Endometrial microvascular endothelial cells (primary cell): ENCODE results near the gene GNB5. TPM values are rescaled to one million over a fixed set of nuclear protein-coding genes. Genes with fewer than 3 reads are reported as not detected.

Experiments used
- in situ Hi-C: cut with HindIII; loops from 2 replicates; pipeline ENCODE4 v1.10.0; 2017; ENCODE audit warnings: low sequenced_read_pairs, low pct_unique_long_range_greater_than_20kb; ENCODE audit errors: inconsistent ontology term
- total RNA-seq: library from RNA; depleted of rRNA; stranded (reverse); fragments of >200 nt; gene quantifications from one replicate; pipeline ENCODE4 v1.2.3, GENCODE V29; 2015; ENCODE audit errors: inconsistent ontology term

The GNB5 gene
- total RNA-seq, 1 donor from 2014 or later = 54.4 TPM

DNA sequence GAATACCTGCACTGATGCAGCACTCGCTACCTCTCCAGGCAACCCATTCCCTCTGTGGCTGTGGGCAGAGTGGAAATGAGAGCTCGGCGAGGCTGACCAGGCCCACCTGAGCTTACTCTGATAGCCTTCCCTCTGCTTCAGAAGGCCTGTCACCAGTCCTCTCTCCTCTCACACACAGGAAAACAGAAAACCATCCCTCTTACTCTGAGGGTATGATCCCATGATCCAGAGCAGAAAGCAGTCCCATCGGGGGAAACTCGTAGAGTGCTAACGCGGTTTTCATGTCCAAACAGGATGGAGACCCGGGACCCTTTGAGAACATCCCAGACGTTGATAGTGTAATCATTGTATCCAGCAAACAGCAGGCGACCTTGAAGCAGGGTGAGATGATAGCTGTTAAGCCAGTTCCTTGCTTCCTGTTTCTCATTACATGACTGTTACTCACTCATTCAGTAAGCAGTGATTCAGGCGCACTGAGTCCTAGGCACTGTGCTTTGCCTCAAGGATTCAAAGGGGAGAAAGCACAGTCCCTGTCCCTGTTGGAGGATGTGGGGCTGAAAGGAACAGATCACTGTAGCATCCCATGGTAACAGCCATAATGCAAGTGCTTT is 66.8 kb downstream of the GNB5 start:
- in situ Hi-C loops = no loop called here

- in situ Hi-C loops = no loop called here
These were observed 69.3 kb downstream of the GNB5 start for GRCh38 chr15:52121896-52122295.

GRCh38 chr15:52121006-52121405 is 70.2 kb downstream of the GNB5 start:
- in situ Hi-C loops = no loop called here

- in situ Hi-C loops = no loop called here
These were observed 70.7 kb downstream of the GNB5 start for GRCh38 chr15:52120488-52120887.

- in situ Hi-C loops = no loop called here
These were observed 72.0 kb downstream of the GNB5 start for GRCh38 chr15:52118969-52119749.

GRCh38 chr15:52117549-52117948 is 73.6 kb downstream of the GNB5 start:
- in situ Hi-C loops = no loop called here

GRCh38 chr15:52115598-52116427 is 75.4 kb downstream of the GNB5 start:
- in situ Hi-C loops = no loop called here

DNA sequence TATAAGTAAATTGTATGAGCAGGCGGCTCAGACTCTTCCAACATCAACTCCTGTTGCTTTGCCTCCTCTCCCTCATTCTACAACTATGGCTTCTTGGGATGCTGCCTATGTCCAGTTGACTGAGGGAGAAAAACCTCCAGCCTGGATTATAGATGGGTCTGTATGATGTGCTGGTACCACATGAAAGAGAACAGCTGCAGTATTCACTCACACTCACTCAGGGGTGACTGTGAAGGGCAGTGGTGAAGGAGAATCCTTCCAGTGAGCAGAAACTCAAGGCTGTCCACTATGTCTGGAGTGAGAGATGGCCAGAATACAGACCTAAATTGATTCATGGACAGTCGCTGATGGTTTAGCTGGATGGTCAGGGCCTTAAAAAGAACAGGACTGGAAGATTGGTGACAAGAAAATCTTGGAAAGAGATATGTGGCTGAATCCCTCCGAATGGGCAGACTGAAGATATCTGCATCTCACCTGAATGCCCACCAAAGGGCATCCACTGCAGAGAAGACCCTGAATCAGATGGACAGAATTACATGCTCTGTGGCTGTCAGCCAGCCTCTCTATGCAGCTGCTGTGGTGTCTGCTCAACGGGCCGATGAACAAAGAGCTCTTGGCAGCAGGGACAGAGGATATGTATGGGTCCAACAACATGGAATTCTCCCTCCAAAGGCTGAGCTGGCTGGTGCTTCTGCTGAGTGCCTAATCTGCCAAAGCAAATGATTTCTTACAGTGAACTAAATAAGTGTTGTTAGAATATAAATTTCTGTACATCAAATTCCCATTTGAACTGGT is 76.7 kb downstream of the GNB5 start:
- in situ Hi-C loops = no loop called here

DNA sequence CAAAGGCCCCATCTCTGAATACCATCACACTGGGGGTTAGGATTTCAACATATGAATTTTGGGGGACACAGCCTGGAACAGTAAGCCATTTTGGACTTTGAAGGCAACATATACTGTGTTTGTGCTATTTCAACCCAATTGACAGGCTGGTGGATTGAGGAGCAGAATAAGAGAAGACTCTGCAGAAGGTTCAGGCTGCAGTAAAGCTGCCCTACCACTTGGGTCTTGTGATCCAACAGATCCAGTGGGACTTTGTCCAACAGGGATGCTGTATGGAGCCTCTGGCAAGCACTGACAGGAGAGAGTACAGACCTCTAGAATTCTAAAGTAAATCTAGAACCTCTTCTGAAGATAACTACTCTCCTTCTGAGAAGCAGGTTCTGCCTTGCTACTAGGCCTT is 77.5 kb downstream of the GNB5 start:
- in situ Hi-C loops = no loop called here

DNA sequence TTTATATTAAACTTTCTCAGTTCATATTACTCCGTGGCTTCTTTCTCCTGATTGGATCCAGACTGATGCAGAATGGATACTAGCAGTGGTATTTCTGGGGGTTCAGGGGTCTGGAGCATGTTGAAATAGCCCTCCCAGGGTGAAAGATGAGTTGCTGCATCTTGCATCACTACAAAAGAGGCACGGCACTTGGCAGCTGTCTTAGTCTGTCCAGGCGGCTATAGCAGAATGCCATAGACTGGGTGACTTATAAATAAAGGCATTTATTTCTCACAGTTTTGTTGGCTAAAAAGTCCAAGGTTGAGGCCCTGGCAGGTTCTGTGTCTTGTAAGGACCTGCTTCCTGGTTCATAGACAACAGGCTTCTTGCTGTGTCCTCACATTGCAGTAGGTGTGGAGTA is 78.0 kb downstream of the GNB5 start:
- in situ Hi-C loops = no loop called here

GRCh38 chr15:52112203-52112750 is 78.9 kb downstream of the GNB5 start:
- in situ Hi-C loops = no loop called here

GRCh38 chr15:52111517-52112202 is 79.5 kb downstream of the GNB5 start:
- in situ Hi-C loops = no loop called here

- in situ Hi-C loops = no loop called here
These were observed 81.4 kb downstream of the GNB5 start for GRCh38 chr15:52109559-52110451.

DNA sequence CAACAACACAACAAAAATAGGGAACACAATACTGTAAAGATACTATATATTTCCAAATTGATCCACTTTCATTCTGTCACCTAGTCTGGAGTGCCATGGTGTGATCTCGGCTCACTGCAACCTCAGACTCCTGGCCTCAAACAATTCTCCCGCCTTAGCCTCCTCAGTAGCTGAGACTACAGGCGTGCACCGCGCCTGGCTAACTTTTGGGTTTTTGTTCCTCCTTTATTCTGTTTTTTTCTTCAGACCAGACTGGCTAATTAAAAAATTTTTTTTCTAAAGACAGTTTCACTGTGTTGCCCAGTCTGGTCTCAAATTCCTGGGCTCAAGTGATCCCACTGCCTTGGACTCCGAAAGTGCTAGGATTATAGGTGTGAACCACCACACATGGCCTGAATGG is 84.0 kb downstream of the GNB5 start:
- in situ Hi-C loops = no loop called here

- in situ Hi-C loops = no loop called here
These were observed 84.6 kb downstream of the GNB5 start for GRCh38 chr15:52106641-52107040.

DNA sequence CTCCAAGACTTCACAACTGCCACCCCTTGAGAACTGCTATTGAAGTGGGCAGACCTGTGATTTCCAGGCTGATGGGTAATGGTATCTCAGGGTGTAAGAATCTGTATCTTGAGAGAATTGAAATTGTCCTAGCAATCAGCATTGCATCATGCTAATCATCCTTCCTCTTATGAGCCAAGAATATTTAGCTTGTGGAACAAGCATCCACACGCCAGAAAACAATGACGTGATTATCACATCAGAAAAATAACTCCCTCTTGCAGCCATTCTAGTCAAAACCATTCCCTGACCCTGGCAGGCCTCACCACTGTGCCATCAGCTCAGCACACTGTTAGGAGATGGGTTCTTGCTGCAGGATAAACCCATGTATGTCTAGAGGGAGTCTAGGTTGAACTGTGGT is 85.3 kb downstream of the GNB5 start:
- in situ Hi-C loops = no loop called here

DNA sequence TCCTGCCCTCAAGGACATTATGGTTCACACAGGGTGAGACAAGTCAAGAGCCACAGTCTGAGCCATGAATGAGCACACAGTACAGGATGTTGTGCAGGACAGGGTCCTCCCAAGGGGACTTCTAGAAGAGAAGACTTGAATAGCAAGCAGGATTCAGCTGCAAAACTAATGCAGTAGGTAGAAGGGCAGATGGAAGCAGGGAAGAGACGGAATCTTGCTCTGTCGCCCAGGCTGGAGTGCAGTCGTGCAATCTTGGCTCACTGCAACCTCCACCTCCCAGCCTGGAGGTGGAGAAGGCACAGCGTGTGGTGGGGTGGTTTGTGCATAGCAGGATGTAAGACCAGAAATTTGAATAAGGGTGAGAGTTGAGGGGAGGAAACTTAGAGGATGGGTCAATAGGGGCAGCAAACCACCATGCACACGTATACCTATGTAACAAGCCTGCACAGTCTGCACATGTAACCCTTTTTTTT is 86.6 kb downstream of the GNB5 start:
- in situ Hi-C loops = no loop called here
